ENCODE measurements around the gene CCL25.

- TF ChIP-seq, protein P1, sequence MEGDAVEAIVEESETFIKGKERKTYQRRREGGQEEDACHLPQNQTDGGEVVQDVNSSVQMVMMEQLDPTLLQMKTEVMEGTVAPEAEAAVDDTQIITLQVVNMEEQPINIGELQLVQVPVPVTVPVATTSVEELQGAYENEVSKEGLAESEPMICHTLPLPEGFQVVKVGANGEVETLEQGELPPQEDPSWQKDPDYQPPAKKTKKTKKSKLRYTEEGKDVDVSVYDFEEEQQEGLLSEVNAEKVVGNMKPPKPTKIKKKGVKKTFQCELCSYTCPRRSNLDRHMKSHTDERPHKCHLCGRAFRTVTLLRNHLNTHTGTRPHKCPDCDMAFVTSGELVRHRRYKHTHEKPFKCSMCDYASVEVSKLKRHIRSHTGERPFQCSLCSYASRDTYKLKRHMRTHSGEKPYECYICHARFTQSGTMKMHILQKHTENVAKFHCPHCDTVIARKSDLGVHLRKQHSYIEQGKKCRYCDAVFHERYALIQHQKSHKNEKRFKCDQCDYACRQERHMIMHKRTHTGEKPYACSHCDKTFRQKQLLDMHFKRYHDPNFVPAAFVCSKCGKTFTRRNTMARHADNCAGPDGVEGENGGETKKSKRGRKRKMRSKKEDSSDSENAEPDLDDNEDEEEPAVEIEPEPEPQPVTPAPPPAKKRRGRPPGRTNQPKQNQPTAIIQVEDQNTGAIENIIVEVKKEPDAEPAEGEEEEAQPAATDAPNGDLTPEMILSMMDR (IDR thresholded peaks at IDR 0.05; ENCODE audit: low read depth, low read length, poor library complexity, severe bottlenecking) = no peak
- TF ChIP-seq EZH2phosphoT487 (IDR thresholded peaks at IDR 0.05; ENCODE audit: borderline replicate concordance, low read length) = no peak
Observed at GRCh38 chr19:8004001-8004400, 48.6 kb upstream of the CCL25 start.
